OCI-LY7 (cell line): ENCODE results near the gene PAX3.

Experiments
- CTCF ChIP-seq: fragments of 200-600 bp; sonication (generic); conservative IDR thresholded peaks from 2 replicates; pipeline ENCODE4 v1.5.1; 2014; ENCODE audit warnings: mild to moderate bottlenecking, antibody characterized with exemption, low read length, moderate library complexity, mixed read lengths
- EZH2phosphoT487 ChIP-seq: fragments of 200-600 bp; sonication (generic); IDR thresholded peaks from 2 replicates; pipeline ENCODE4 v1.6.1; 2018; ENCODE audit warnings: low read depth, borderline replicate concordance, mild to moderate bottlenecking, mixed run types, antibody characterized with exemption, low read length, moderate library complexity, mixed read lengths

- TF ChIP-seq CTCF (no peak), EZH2phosphoT487 (no peak)
These were observed 11.0 kb upstream of the PAX3 start for GRCh38 chr2:222309766-222310165.
